HG03565 (cell line): Measurements from ENCODE around the gene NOL4L.

Experiments used
- ATAC-seq: cut with Tn5 transposase; IDR thresholded peaks from one replicate; pipeline ENCODE4 v1.9.1; 2021; ENCODE audit warnings: mild to moderate bottlenecking, moderate library complexity; ENCODE audit not compliant: unreplicated experiment

The NOL4L gene

GRCh38 chr20:32614303-32614702 is 29.2 kb upstream of the NOL4L start:
- ATAC-seq, result no peak

GRCh38 chr20:32613192-32614053 is 28.3 kb upstream of the NOL4L start:
- no peak for ATAC-seq

DNA sequence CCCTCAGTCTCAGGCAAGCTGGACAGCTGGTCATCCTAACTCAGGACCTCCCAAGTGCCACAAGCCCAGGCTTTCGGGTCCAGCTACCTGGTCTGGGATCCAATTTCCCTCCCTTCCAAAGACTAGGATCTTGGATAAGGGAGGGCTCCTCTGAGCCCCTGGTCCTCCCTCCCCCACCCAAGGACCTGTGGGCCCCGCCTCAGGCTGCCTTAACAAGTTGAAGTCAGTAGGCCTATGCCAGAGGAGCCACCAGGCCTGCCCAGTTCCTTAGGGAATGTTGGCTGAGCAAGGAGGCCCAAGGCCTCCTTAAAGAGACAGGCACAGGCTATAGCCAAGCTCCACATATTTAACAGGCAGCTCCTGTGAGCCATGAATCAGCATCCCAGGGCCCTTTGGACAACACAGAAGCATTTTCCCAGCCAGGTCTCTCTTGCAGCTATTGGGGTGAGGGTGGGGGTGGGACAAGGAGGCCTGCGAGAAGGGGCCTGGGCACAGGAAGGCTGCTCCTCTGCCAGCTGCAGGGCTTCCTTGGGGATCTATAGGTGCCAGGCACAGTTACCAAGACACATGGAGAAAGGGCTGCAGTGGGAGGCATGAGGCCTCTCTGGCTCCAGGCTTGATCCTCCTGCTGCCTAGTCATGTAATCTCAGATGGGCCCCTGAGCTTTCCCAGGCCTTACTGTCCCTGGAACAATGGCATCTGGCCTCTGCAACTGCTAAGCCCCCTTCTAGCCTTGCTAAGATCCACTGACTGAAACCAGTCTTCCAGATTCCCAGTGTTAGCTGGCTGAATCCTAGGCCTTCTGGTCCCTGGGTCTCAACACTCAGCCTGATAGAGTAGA is 27.4 kb upstream of the NOL4L start:
- no peak for ATAC-seq

DNA sequence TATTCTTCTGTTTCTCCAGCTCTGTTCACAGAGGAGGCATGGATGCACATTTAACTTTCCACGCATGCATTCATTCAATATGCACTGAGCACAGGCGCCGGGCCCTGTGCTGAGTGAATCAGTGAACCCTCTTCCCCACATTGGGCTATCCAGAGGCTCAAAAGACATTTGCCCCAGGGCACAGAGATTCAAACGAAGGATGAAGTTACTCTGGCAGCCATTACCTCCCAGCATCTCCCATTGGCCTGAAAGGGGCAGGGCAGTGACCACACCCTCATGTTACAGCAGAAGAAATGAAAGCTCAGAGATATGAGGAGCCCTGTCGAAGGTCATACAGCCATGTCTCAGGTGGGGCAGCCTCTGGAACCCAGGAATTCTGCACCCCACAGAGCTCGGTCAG is 26.7 kb upstream of the NOL4L start:
- no peak for ATAC-seq

GRCh38 chr20:32611286-32611685 is 26.2 kb upstream of the NOL4L start:
- ATAC-seq, result no peak

DNA sequence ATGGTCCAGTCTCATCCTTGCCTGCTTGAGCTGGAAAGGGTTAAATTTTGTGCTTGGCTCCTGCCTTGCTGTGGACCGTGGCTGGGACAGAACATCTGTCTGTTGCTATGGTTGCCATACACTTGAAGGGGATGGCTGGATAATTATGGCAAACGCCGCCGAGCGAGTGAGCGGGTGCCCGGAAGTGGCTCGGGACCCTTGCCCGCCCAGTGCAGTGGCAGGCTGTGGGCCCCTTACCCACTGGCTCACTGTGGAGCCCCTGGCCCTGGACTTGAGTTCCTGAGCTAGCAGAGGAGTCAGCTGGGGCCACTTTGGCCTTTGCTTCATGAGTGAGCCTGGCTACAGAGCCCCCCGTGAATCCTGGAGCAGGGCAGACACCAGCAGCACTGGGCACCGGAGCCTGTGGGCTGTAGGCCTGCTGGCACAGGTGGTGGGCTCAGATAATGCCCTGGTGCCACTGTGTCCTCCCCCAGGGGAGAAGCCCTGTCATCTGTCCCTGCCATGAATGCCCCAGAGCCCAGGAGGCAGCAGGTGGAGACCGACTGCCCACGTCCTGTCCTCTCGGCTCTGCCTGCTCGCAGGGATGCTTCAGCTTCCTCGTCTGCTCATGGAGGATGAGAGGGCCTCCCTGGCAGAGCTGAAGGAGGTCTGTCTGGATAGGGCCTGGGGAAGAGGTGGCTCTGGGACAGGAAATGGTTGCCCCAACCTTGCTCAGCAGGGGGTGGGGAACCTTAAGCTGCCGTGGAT is 25.5 kb upstream of the NOL4L start:
- no peak for ATAC-seq

DNA sequence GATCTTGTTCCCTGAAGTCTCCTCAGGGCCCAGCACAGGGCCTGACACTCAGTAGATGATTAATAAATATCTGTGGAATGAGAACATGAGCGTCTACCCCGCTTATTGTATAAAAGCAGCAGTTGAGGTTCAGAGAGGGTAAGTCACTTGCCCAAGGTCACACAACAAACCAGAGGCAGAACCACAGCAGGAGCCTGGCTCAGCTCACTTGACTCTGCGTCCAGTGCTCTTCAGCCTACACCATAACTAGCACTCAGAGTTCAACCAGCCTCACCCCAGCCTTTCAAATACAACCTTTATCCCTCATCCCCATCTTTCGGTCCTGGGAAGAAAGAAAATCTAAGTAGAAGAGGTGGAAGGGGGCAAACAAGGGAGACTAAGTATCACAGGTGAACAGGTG is 24.9 kb upstream of the NOL4L start:
- no peak for ATAC-seq

GRCh38 chr20:32609111-32609773 is 24.1 kb upstream of the NOL4L start:
- ATAC-seq, result no peak

GRCh38 chr20:32608664-32609015 is 23.5 kb upstream of the NOL4L start:
- no peak for ATAC-seq

DNA sequence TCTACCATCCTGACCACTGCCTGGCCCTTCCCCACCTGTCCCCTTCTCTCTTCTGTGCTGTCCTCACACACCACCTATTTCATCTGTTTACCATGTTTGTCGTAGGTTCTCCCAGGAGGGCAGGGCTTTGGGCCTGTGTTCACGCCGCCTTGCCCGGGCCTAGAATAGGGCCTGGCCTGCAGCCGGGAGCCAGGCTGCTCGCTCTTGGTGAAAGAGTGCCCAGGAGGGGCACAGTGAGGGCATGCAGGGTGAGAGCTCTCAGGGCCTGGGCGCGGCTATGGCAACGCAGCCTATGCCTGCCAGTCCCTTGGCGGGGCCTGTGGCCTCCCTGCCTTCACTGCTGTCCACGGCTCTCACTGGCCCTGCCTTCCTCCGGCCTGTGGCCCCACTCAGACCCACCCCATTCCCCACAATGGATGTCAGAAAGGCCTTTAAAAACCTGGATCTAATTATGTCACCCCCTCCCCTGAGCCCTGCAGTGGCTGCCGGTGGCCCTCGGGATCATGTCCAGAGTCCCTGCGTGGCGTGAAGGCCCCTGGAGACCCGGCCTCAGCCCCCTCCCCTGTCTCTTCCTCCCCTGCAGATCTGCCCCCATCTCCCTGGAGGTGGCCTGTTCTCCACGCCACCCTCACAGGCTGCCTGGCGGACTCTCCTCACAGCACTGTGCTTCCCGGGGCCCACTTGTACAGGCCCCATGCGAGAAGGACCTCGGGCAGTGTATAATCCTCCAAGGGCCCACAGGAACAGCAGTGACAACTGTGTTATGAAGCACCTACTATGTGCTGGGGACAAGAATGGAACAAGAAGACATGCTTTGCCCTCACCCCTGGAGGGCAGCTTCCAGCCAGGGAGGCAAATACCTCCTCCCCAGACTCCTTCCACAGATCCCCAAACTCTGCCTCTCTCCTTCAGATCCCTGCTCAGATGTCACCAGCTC is 22.9 kb upstream of the NOL4L start:
- ATAC-seq, result no peak

- ATAC-seq, result no peak
Observed at GRCh38 chr20:32607324-32607723, 22.2 kb upstream of the NOL4L start.

DNA sequence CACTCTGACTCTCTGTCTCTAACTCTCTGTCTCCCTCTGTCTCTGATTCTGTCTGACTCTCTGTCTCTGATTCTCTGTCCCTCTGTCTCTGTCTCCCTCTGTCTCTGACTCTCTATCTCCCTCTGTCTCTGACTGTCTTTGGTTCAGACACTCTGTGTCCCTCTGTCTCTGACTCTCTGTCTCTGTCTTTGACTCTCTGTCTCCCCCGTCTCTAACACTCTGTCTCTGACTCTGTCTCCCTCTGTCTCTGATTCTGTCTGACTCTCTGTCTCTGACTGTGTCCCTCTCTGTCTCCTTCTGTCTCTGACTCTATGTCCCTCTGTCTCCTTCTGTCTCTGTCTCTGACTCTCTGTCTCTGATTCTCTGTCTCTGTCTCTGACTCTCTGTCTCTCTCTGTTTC is 21.7 kb upstream of the NOL4L start:
- ATAC-seq, result no peak

DNA sequence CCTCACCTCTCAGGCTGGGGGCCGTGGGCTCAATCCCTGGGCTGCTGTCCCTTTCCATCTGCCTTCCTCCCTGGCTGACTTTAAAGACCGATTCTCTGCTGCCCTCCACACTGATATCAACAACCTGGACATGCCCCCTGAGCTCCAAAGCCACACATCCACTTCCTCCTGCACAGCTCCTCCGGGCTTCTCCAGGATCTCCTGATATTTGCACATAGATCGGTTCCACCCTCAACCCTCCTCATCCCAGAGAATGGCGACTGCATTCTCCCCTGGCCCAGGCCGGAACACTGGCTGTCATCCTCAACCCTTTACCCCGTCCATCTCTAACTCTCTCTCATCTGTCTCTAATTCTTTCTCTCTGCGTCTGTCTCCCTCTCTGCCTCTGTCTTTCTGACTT is 21.0 kb upstream of the NOL4L start:
- ATAC-seq, result no peak

- ATAC-seq, result no peak
Observed at GRCh38 chr20:32605167-32605656, 20.1 kb upstream of the NOL4L start.

DNA sequence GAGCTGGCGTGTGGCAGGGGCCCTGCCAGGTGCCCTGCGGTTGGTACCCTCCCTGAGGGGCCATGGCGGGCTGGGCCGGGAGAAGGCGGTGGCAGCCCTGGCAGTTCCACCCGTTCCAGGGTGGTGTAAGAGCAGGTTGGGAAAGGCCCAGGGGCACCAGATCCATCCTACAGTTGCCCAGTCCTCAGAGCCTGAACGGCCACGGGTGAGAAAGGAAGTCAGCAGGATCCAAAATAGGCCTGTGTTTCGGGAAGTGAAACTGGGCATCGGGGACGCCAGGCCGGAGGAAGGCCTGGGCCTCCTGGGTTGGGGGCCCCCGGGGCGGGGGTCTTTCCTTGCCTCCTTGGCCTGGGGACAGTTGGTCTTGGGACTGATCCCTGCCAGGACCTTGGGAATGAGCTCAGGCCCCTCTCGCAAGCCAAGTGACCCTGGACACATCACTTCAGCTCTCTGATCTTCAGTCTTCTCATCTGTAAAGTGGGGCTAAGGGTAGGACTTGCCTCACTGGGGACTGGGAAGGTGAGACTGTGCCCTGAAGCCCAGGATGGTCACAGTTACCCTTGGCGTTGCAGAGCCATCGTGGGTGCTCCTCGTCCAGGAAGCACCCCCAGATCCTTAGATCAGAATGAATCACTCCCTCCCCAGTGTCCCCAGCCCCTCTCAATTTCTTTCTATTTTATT is 18.1 kb upstream of the NOL4L start:
- no peak for ATAC-seq

DNA sequence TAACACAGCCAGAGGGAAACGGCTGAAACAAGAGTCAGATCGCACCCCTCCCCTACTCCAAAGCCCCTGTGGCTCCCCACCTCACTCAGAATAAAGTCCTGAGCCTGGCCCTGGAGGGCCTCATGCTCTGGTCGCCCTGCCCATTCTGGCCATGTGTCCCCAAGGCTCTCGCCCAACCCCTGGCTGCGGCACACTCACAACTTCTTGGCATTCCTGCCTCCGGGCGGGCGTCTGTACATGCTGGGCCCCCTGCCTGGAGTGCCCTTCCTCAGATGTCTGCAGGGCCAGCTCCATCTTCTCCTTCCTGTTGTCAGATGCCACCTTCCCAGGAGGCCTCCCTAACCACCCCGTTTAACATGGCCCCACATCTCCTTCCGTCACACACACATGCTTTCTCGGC is 17.1 kb upstream of the NOL4L start:
- ATAC-seq, result no peak

GRCh38 chr20:32600681-32601237 is 15.6 kb upstream of the NOL4L start:
- ATAC-seq, result no peak

GRCh38 chr20:32599783-32600340 is 14.7 kb upstream of the NOL4L start:
- no peak for ATAC-seq

DNA sequence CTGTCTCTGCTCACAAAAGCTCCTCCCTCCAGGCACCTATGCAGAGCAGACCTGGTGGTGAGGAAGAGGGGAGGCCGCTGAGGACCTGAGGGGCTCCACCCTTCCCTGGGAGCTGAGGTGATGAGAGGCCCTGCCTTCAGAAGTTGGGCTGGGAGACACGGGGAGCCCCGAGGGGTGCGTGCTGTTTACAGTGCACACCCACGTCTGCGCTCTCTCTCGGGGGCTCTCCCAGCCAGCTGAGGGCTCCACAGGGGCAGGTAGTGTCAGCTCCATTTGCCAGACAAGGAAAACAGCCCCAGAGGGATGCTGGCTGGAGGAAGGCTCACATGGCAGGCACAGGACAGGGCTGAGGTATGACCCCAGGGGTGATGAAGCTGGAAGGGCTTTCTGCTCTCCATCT is 13.5 kb upstream of the NOL4L start:
- no peak for ATAC-seq
